Measurements from ENCODE around the gene TRERF1.

Gene TRERF1

GRCh38 chr6:42175860-42176259 lies 275.9 kb downstream of the TRERF1 start:
- DNase-seq: no peak

All from SIG-M5 (cell line).